ENCODE data around the gene EFR3B.

Gene EFR3B

GRCh38 chr2:25188405-25188804 lies 146.5 kb downstream of the EFR3B start:
- H3K4me3 ChIP-seq (ENCODE audit: low read depth, low read length) = no peak overlapping the region
- no peak overlapping the region for H3K27ac ChIP-seq
- H3K9ac ChIP-seq = no peak overlapping the region
- H2AFZ ChIP-seq = no peak overlapping the region
- no peaks in the 10 kb centered on the region for H3K4me1 ChIP-seq
- no peaks in the 10 kb centered on the region for H3K27me3 ChIP-seq (ENCODE audit: control insufficient read depth, insufficient read depth, low read length)
- no peak for TF ChIP-seq CTCF (IDR thresholded peaks at IDR 0.05)
- no peaks in the 10 kb centered on the region for H3K9me3 ChIP-seq (ENCODE audit: control insufficient read depth, low read length)
- H3K79me2 ChIP-seq = no peaks in the 10 kb centered on the region
- no peak overlapping the region for H3K4me2 ChIP-seq (ENCODE audit: low read length)
- no peaks in the 10 kb centered on the region for H3K36me3 ChIP-seq (ENCODE audit: control insufficient read depth, insufficient read depth, low read length)

GRCh38 chr2:25190536-25190935 lies 148.7 kb downstream of the EFR3B start:
- Histone ChIP-seq H3K27me3 (ENCODE audit: control insufficient read depth, insufficient read depth, low read length) (no peaks in the 10 kb centered on the region), H3K4me2 (ENCODE audit: low read length) (no peak overlapping the region), H3K79me2 (no peaks in the 10 kb centered on the region), H2AFZ (no peak overlapping the region), H3K4me1 (no peaks in the 10 kb centered on the region), H3K9ac (no peak overlapping the region), H3K9me3 (ENCODE audit: control insufficient read depth, low read length) (no peaks in the 10 kb centered on the region), H3K36me3 (ENCODE audit: control insufficient read depth, insufficient read depth, low read length) (no peaks in the 10 kb centered on the region), H3K27ac (no peak overlapping the region), H3K4me3 (ENCODE audit: low read depth, low read length) (no peak overlapping the region)
- no peak for TF ChIP-seq CTCF (IDR thresholded peaks at IDR 0.05)

- no peak overlapping the region for H3K4me2 ChIP-seq (ENCODE audit: low read length)
Measured at GRCh38 chr2:25194576-25195122, 152.8 kb downstream of the EFR3B start.

GRCh38 chr2:25197336-25198208 lies 155.7 kb downstream of the EFR3B start:
- Histone ChIP-seq H3K27ac (no peak overlapping the region), H3K36me3 (ENCODE audit: control insufficient read depth, insufficient read depth, low read length) (no peaks in the 10 kb centered on the region), H3K9ac (no peak overlapping the region), H3K4me1 (no peaks in the 10 kb centered on the region), H3K9me3 (ENCODE audit: control insufficient read depth, low read length) (no peaks in the 10 kb centered on the region), H3K27me3 (ENCODE audit: control insufficient read depth, insufficient read depth, low read length) (no peaks in the 10 kb centered on the region), H2AFZ (no peak overlapping the region), H3K79me2 (no peaks in the 10 kb centered on the region), H3K4me2 (ENCODE audit: low read length) (no peak overlapping the region), H3K4me3 (ENCODE audit: low read depth, low read length) (no peak overlapping the region)
- TF ChIP-seq CTCF (IDR thresholded peaks at IDR 0.05) = no peak

More at GRCh38 chr2:25194576-25195122, 152.8 kb downstream of the EFR3B start:
- Histone ChIP-seq H3K36me3 (ENCODE audit: control insufficient read depth, insufficient read depth, low read length) (no peaks in the 10 kb centered on the region), H3K9me3 (ENCODE audit: control insufficient read depth, low read length) (no peaks in the 10 kb centered on the region), H3K9ac (no peak overlapping the region), H3K27ac (no peak overlapping the region), H3K4me3 (ENCODE audit: low read depth, low read length) (no peak overlapping the region), H3K79me2 (no peaks in the 10 kb centered on the region), H3K4me1 (no peaks in the 10 kb centered on the region), H2AFZ (no peak overlapping the region), H3K27me3 (ENCODE audit: control insufficient read depth, insufficient read depth, low read length) (no peaks in the 10 kb centered on the region)
- TF ChIP-seq CTCF (IDR thresholded peaks at IDR 0.05) = no peak

GRCh38 chr2:25198209-25198525 lies 156.3 kb downstream of the EFR3B start:
- H3K4me1 ChIP-seq = no peaks in the 10 kb centered on the region
- H3K9ac ChIP-seq = no peak overlapping the region
- TF ChIP-seq CTCF (IDR thresholded peaks at IDR 0.05) = no peak
- H3K27ac ChIP-seq = no peak overlapping the region
- H3K9me3 ChIP-seq (ENCODE audit: control insufficient read depth, low read length) = no peaks in the 10 kb centered on the region
- no peak overlapping the region for H3K4me3 ChIP-seq (ENCODE audit: low read depth, low read length)
- H3K4me2 ChIP-seq (ENCODE audit: low read length) = no peak overlapping the region
- no peak overlapping the region for H2AFZ ChIP-seq
- no peaks in the 10 kb centered on the region for H3K79me2 ChIP-seq
- H3K36me3 ChIP-seq (ENCODE audit: control insufficient read depth, insufficient read depth, low read length) = no peaks in the 10 kb centered on the region
- no peaks in the 10 kb centered on the region for H3K27me3 ChIP-seq (ENCODE audit: control insufficient read depth, insufficient read depth, low read length)

Data from parathyroid adenoma (tissue), 2 donors.